HL-60 (cell line): ENCODE results near the gene ENDOG.

Source experiments
- CTCF ChIP-seq: IDR thresholded peaks from one replicate; pipeline ENCODE4 v1.5.1; 2011; ENCODE audit warnings: low read length, control low read depth, inconsistent platforms; ENCODE audit not compliant: insufficient read depth
- GABPA ChIP-seq: IDR thresholded peaks from 2 replicates; pipeline ENCODE4 v1.6.1; 2012; ENCODE audit warnings: low read depth
- POLR2AphosphoS5 ChIP-seq: IDR thresholded peaks from 2 replicates; pipeline ENCODE4 v1.6.1; 2012; ENCODE audit warnings: low read depth

- TF ChIP-seq CTCF (peak; percentile 93), GABPA (no peak), POLR2AphosphoS5 (no peak)
These were observed 45.3 kb downstream of the ENDOG start for GRCh38 chr9:128863647-128864046.
